ENCODE data around the gene GATA2.

Gene GATA2

GRCh38 chr3:128432971-128433836 lies 59.8 kb downstream of the GATA2 start:
- DNase-seq (ENCODE audit: low spot score), result peak; percentile 53

GRCh38 chr3:128432301-128432970 lies 60.6 kb downstream of the GATA2 start:
- no peak for DNase-seq (ENCODE audit: low spot score)

- DNase-seq (ENCODE audit: low spot score), result no peak
Measured at GRCh38 chr3:128431803-128432300, 61.1 kb downstream of the GATA2 start.

GRCh38 chr3:128430731-128431130 lies 62.3 kb downstream of the GATA2 start:
- no peak for DNase-seq (ENCODE audit: low spot score)

- no peak for DNase-seq (ENCODE audit: low spot score)
Measured at GRCh38 chr3:128430301-128430700, 62.7 kb downstream of the GATA2 start.

GRCh38 chr3:128429751-128430150 lies 63.2 kb downstream of the GATA2 start:
- no peak for DNase-seq (ENCODE audit: low spot score)
